Breast epithelium (tissue), 4 donors: ENCODE results near the gene SLC1A3. TPM values are rescaled to one million over a fixed set of nuclear protein-coding genes. Genes with fewer than 3 reads are reported as not detected.

Experiments
- DNase-seq, 2 donors: peaks; one replicate each; pipeline ENCODE4 v3.0.0-alpha.2; 2019; ENCODE audit warnings: low spot score in 2 of 2
- H3K27ac ChIP-seq, 2 donors: fragments of 200-600 bp; sonication (generic) in 1 of 2; one replicate each; pipeline ENCODE4 v1.5.1; 2016 to 2019; ENCODE audit warnings: mild to moderate bottlenecking in 1 of 2
- H3K27me3 ChIP-seq, 2 donors: fragments of 200-600 bp; sonication (generic) in 1 of 2; one replicate each; pipeline versions ENCODE4 v1.5.1 to v1.6.0; 2017 to 2019; ENCODE audit warnings: control low read depth in 1 of 2, mild to moderate bottlenecking in 1 of 2
- H3K36me3 ChIP-seq: fragments of 200-600 bp; one replicate; pipeline ENCODE4 v1.5.1; 2019
- H3K4me1 ChIP-seq, 2 donors: fragments of 200-600 bp; sonication (generic); one replicate each; pipeline ENCODE4 v1.5.1; 2016 to 2019; ENCODE audit warnings: control low read depth in 1 of 2
- H3K4me3 ChIP-seq, 3 donors: fragments of 200-600 bp; sonication (generic); 1 replicate in 2 of 3; 2 replicates in 1 of 3; pipeline ENCODE4 v1.5.1; 2016 to 2019; ENCODE audit warnings: mild to moderate bottlenecking in 3 of 3, moderate library complexity in 2 of 3
- H3K9me3 ChIP-seq, 2 donors: fragments of 200-600 bp; sonication (generic) in 1 of 2; one replicate each; pipeline ENCODE4 v1.5.1; 2016 to 2019; ENCODE audit warnings: control low read depth in 1 of 2
- POLR2A ChIP-seq: fragments of 450-650 bp; IDR thresholded peaks from one replicate; pipeline ENCODE4 v1.6.1; 2016; ENCODE audit warnings: antibody characterized with exemption, mild to moderate bottlenecking, moderate library complexity
- POLR2AphosphoS5 ChIP-seq, 3 donors: sonication (generic); formaldehyde crosslinking; IDR thresholded peaks; one replicate each; pipeline ENCODE4 v1.6.1; 2017; ENCODE audit warnings: antibody characterized with exemption in 3 of 3
- intact Hi-C: fragments of 100-400 bp; cut with DNase I; formaldehyde crosslinking; loops from one replicate; pipeline ENCODE4 v1.15.1; 2023; ENCODE audit warnings: low total_unique reads
- total RNA-seq, 3 donors: library from RNA; depleted of rRNA; stranded (reverse); fragments of >200 nt; gene quantifications; one replicate each; pipeline ENCODE4 v1.1.0, GENCODE V29; 2016
- TF ChIP-seq, protein P1 (sequence below), 3 donors: fragments of 450-650 bp; IDR thresholded peaks; one replicate each; pipeline ENCODE4 v1.5.1; 2016 to 2017; ENCODE audit warnings: antibody characterized with exemption in 3 of 3, mild to moderate bottlenecking in 3 of 3, moderate library complexity in 3 of 3

Gene SLC1A3
- total RNA-seq, 3 donors from 2014 or later = 29.8 to 122 (median 87.5) TPM

DNA sequence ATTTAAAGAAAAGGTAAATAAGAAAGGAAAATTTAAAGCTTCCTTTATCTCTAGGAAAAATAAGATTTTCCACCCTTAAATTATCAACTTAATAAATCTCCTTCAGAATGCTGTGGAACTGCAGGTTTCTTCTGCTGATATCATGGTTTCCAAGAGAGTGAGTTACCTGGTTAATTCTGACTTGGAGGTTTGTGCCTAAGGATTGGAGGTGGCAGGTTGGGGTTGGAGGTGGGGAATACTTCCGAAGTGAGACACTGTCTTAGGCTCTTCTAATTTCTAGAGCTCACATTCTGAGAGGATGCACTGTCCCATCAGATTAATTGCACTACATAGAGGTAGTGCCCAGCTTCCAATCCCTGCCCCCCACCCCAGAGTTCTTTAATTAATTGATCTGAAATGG, 31.1 kb downstream of the SLC1A3 start:
- no peaks in the 10 kb centered on the region for H3K9me3 ChIP-seq
- H3K27ac ChIP-seq = no peak overlapping the region
- no peaks in the 10 kb centered on the region for H3K36me3 ChIP-seq
- DNase-seq = no peak
- no peak overlapping the region for H3K4me3 ChIP-seq
- no peak for TF ChIP-seq POLR2AphosphoS5 (IDR thresholded peaks at IDR 0.05)
- no peak for TF ChIP-seq POLR2A
- TF ChIP-seq, protein P1, sequence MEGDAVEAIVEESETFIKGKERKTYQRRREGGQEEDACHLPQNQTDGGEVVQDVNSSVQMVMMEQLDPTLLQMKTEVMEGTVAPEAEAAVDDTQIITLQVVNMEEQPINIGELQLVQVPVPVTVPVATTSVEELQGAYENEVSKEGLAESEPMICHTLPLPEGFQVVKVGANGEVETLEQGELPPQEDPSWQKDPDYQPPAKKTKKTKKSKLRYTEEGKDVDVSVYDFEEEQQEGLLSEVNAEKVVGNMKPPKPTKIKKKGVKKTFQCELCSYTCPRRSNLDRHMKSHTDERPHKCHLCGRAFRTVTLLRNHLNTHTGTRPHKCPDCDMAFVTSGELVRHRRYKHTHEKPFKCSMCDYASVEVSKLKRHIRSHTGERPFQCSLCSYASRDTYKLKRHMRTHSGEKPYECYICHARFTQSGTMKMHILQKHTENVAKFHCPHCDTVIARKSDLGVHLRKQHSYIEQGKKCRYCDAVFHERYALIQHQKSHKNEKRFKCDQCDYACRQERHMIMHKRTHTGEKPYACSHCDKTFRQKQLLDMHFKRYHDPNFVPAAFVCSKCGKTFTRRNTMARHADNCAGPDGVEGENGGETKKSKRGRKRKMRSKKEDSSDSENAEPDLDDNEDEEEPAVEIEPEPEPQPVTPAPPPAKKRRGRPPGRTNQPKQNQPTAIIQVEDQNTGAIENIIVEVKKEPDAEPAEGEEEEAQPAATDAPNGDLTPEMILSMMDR (IDR thresholded peaks at IDR 0.05) = no peak
- no peaks in the 10 kb centered on the region for H3K27me3 ChIP-seq
- intact Hi-C loops = no loop called here
- H3K4me1 ChIP-seq = no peaks in the 10 kb centered on the region

DNA sequence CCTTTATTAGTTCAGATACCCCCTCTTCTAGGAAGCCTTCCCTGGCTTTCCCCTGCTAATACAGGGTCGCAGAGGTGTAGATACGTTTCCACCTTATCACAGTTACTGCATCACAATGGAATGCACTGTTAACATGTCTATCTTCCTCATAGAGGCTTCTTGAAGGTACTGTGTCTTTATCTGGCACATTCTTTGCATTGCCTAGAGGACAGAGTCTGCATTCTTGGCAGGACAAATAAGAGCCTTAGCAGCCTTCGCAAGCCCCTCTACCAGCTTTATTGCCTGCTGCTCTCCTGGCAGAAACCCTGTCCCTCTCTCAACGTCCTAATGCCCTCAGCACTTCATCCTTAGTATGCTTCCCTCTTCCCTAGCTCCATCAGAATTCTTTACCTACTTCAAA, 31.6 kb downstream of the SLC1A3 start:
- TF ChIP-seq, protein P1 (IDR thresholded peaks at IDR 0.05) = no peak
- no peak for TF ChIP-seq POLR2AphosphoS5 (IDR thresholded peaks at IDR 0.05)
- TF ChIP-seq POLR2A = no peak
- H3K9me3 ChIP-seq = no peaks in the 10 kb centered on the region
- no peak for DNase-seq
- no peak overlapping the region for H3K27ac ChIP-seq
- H3K27me3 ChIP-seq = no peaks in the 10 kb centered on the region
- H3K4me3 ChIP-seq = no peak overlapping the region
- no peaks in the 10 kb centered on the region for H3K36me3 ChIP-seq
- H3K4me1 ChIP-seq = no peaks in the 10 kb centered on the region
- intact Hi-C loops = no loop called here

DNA sequence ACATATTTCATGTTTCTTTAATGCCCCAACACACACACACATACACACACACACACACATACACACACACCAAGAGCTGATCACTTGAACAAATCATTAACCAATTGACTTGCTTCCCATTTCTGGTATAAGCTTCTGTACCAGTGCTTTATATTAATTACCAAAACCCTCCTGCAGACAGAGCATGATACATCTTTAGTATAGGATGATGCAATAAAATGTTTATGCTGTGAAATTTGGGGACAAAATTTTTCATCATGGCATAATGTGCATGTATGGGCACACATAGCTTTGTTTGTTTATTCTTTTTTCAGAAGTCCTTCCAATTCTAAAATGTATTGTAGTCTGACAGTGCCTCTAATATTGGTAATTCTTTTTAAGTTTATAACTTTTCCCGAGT, 34.5 kb downstream of the SLC1A3 start:
- no peaks in the 10 kb centered on the region for H3K27me3 ChIP-seq
- no peaks in the 10 kb centered on the region for H3K36me3 ChIP-seq
- no peak overlapping the region for H3K4me3 ChIP-seq
- DNase-seq = no peak
- intact Hi-C loops = no loop called here
- H3K4me1 ChIP-seq = no peaks in the 10 kb centered on the region
- no peak overlapping the region for H3K27ac ChIP-seq
- H3K9me3 ChIP-seq = no peaks in the 10 kb centered on the region
- TF ChIP-seq, protein P1 (IDR thresholded peaks at IDR 0.05) = no peak
- no peak for TF ChIP-seq POLR2A
- no peak for TF ChIP-seq POLR2AphosphoS5 (IDR thresholded peaks at IDR 0.05)

DNA sequence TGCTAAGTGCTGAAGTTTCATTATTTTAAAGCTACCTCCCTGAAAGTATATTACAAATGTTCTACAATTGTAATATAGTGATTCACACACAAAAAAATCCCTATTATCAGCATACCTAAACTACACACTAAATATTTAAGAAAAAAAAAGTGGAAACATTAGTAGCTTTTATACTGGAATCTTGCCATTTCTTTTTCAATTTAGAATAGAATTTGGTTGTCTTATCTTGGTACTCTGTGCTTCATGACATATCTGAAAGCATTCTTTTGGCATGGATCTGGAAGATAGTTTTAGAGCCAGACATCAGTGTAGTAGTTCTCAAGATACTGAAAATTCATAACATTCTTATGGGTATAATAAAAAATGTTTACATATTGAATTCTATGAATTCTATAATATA, 35.0 kb downstream of the SLC1A3 start:
- H3K27ac ChIP-seq = no peak overlapping the region
- no peaks in the 10 kb centered on the region for H3K9me3 ChIP-seq
- no peaks in the 10 kb centered on the region for H3K36me3 ChIP-seq
- no peak overlapping the region for H3K4me3 ChIP-seq
- intact Hi-C loops = no loop called here
- H3K4me1 ChIP-seq = no peaks in the 10 kb centered on the region
- DNase-seq = no peak
- no peaks in the 10 kb centered on the region for H3K27me3 ChIP-seq
- TF ChIP-seq, protein P1 (IDR thresholded peaks at IDR 0.05) = no peak
- TF ChIP-seq POLR2A = no peak
- TF ChIP-seq POLR2AphosphoS5 (IDR thresholded peaks at IDR 0.05) = no peak

DNA sequence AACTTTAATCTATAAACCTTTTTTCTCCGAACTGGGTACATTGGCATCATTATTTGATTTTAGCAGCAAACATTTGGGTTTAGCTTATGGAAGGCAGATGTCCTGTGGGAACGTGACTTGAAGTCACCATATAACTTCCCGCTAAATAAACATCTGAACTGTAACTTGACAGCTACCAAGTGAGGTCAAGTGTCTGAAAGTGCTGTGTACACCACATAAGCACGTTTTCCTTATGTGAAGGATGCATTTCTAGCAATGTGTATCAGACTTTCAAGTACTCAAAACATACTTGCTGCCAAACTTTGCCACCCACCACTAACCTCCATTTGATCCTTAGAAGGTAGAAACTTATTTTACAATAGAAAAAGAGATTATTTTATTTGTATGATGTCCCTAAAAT, 35.7 kb downstream of the SLC1A3 start:
- Histone ChIP-seq H3K4me1 (no peaks in the 10 kb centered on the region), H3K27ac (no peak overlapping the region), H3K36me3 (no peaks in the 10 kb centered on the region), H3K27me3 (no peaks in the 10 kb centered on the region), H3K4me3 (no peak overlapping the region), H3K9me3 (no peaks in the 10 kb centered on the region)
- TF ChIP-seq POLR2A (no peak), POLR2AphosphoS5 (IDR thresholded peaks at IDR 0.05) (no peak)
- TF ChIP-seq, protein P1 (IDR thresholded peaks at IDR 0.05) = no peak
- no peak for DNase-seq
- intact Hi-C loops = no loop called here
